ENCODE measurements around the gene ARHGAP35. TPM values are rescaled to one million over a fixed set of nuclear protein-coding genes. Genes with fewer than 3 reads are reported as not detected.
A peak's percentile ranks its signal among the peaks of the same experiment; 100 is the strongest.

ARHGAP35 gene
- total RNA-seq, 4 donors from 2014 or later: 8.7 to 69.4 (median 30.9) TPM

GRCh38 chr19:46898731-46899130, 37.9 kb downstream of the ARHGAP35 start:
- peak; percentile 26 to 28 for DNase-seq
- intact Hi-C loops (cut with DNase I; ENCODE audit: low total_unique reads): no loop called here

GRCh38 chr19:46900341-46900740, 39.5 kb downstream of the ARHGAP35 start:
- no peak for TF ChIP-seq POLR2A (IDR thresholded peaks at IDR 0.05)
- TF ChIP-seq, protein P1, sequence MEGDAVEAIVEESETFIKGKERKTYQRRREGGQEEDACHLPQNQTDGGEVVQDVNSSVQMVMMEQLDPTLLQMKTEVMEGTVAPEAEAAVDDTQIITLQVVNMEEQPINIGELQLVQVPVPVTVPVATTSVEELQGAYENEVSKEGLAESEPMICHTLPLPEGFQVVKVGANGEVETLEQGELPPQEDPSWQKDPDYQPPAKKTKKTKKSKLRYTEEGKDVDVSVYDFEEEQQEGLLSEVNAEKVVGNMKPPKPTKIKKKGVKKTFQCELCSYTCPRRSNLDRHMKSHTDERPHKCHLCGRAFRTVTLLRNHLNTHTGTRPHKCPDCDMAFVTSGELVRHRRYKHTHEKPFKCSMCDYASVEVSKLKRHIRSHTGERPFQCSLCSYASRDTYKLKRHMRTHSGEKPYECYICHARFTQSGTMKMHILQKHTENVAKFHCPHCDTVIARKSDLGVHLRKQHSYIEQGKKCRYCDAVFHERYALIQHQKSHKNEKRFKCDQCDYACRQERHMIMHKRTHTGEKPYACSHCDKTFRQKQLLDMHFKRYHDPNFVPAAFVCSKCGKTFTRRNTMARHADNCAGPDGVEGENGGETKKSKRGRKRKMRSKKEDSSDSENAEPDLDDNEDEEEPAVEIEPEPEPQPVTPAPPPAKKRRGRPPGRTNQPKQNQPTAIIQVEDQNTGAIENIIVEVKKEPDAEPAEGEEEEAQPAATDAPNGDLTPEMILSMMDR (IDR thresholded peaks at IDR 0.05): no peak
- Histone ChIP-seq H3K4me1 (peaks cover 1 to 7% of the 10 kb centered on the region in 2 donors), H3K9me3 (no peaks in the 10 kb centered on the region), H3K36me3 (no peaks in the 10 kb centered on the region), H3K4me3 (no peak overlapping the region), H3K27ac (no peak overlapping the region), H3K27me3 (no peaks in the 10 kb centered on the region)
- no peak for DNase-seq
- intact Hi-C loops (cut with DNase I; ENCODE audit: low total_unique reads): no loop called here

More at GRCh38 chr19:46898731-46899130, 37.9 kb downstream of the ARHGAP35 start:
- Histone ChIP-seq H3K27me3 (no peaks in the 10 kb centered on the region), H3K27ac (no peak overlapping the region), H3K4me1 (no peaks in the 10 kb centered on the region), H3K9me3 (no peaks in the 10 kb centered on the region), H3K36me3 (no peaks in the 10 kb centered on the region), H3K4me3 (no peak overlapping the region)
- TF ChIP-seq, protein P1 (IDR thresholded peaks at IDR 0.05): no peak
- TF ChIP-seq POLR2A (IDR thresholded peaks at IDR 0.05): no peak

GRCh38 chr19:46901701-46902401, 41.1 kb downstream of the ARHGAP35 start:
- intact Hi-C loops (cut with DNase I; ENCODE audit: low total_unique reads): no loop called here
- no peaks in the 10 kb centered on the region for H3K36me3 ChIP-seq
- H3K4me1 ChIP-seq: peaks cover 4 to 15% of the 10 kb centered on the region in 2 donors
- no peak overlapping the region for H3K27ac ChIP-seq
- H3K4me3 ChIP-seq: no peak overlapping the region
- TF ChIP-seq, protein P1 (IDR thresholded peaks at IDR 0.05): no peak
- no peak for TF ChIP-seq POLR2A (IDR thresholded peaks at IDR 0.05)
- no peaks in the 10 kb centered on the region for H3K9me3 ChIP-seq
- no peak for DNase-seq
- no peaks in the 10 kb centered on the region for H3K27me3 ChIP-seq

DNA sequence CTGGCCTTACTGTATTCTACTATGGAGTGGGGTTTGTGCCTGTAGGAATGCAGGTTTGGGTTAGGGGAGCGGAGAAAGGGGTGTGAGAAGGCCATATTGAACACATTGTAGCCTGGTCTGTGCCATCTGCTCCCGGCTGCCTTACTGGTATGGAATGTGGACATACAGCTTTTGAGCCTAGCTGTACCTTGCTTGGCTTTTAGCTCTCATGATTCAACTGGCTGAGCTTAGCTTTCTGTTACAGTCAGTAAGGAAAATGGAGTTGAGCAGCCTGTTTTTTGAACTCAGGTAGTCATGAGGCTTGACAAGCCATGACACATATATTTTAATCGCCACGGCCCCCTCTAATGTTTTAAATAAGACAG, 41.6 kb downstream of the ARHGAP35 start:
- Histone ChIP-seq H3K36me3 (no peaks in the 10 kb centered on the region), H3K27ac (no peak overlapping the region), H3K27me3 (no peaks in the 10 kb centered on the region), H3K4me3 (no peak overlapping the region), H3K9me3 (no peaks in the 10 kb centered on the region), H3K4me1 (peaks cover 4 to 15% of the 10 kb centered on the region in 2 donors)
- no peak for DNase-seq
- TF ChIP-seq, protein P1 (IDR thresholded peaks at IDR 0.05): no peak
- no peak for TF ChIP-seq POLR2A (IDR thresholded peaks at IDR 0.05)
- intact Hi-C loops (cut with DNase I; ENCODE audit: low total_unique reads): no loop called here

DNA sequence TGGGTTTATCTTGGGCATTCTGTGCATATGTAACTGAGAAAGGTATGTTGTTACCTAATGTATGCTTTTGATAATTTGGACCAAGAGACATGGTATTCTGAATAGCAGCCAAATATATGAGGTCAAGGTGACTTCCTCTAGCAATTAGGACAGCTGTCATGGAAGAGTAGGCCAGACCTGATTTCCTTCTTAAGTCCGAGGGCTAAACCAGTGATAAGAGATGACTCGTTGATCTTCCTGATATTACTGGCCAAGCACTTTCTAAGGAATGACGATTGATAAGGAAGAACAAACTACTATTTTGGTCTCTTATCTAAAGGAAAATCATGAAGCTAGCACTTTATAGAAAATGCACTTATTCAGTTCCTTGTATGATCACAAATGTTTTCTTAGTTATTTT, 42.7 kb downstream of the ARHGAP35 start:
- Histone ChIP-seq H3K4me1 (peaks cover 4 to 15% of the 10 kb centered on the region in 2 donors), H3K36me3 (no peaks in the 10 kb centered on the region), H3K9me3 (no peaks in the 10 kb centered on the region), H3K27me3 (no peaks in the 10 kb centered on the region), H3K27ac (peak overlapping the region; percentile 67 to 77), H3K4me3 (no peak overlapping the region)
- TF ChIP-seq, protein P1 (IDR thresholded peaks at IDR 0.05): no peak
- TF ChIP-seq POLR2A (IDR thresholded peaks at IDR 0.05): no peak
- intact Hi-C loops (cut with DNase I; ENCODE audit: low total_unique reads): no loop called here
- DNase-seq: no peak
